M059J (cell line): ENCODE results near the gene SLC38A10. TPM values are rescaled to one million over a fixed set of nuclear protein-coding genes. Genes with fewer than 3 reads are reported as not detected.
A peak's percentile ranks its signal among the peaks of the same experiment; 100 is the strongest.
"Not testable (repeated sequence)": the region's sequence is repeated elsewhere in the genome, so short reads cannot be mapped to it uniquely, and the experiment has no call there.

Experiments used
- DNase-seq: peaks from one replicate; pipeline ENCODE4 v3.0.0-alpha.2; 2012; ENCODE audit warnings: low read depth
- total RNA-seq: library from RNA; depleted of rRNA; stranded (reverse); fragments of >200 nt; shearing (Covaris generic); gene quantifications from 2 replicates; pipeline ENCODE4 v1.2.3, GENCODE V29; 2014

The SLC38A10 gene
- total RNA-seq, 1 experiment from 2014 or later, result 119 TPM

DNA sequence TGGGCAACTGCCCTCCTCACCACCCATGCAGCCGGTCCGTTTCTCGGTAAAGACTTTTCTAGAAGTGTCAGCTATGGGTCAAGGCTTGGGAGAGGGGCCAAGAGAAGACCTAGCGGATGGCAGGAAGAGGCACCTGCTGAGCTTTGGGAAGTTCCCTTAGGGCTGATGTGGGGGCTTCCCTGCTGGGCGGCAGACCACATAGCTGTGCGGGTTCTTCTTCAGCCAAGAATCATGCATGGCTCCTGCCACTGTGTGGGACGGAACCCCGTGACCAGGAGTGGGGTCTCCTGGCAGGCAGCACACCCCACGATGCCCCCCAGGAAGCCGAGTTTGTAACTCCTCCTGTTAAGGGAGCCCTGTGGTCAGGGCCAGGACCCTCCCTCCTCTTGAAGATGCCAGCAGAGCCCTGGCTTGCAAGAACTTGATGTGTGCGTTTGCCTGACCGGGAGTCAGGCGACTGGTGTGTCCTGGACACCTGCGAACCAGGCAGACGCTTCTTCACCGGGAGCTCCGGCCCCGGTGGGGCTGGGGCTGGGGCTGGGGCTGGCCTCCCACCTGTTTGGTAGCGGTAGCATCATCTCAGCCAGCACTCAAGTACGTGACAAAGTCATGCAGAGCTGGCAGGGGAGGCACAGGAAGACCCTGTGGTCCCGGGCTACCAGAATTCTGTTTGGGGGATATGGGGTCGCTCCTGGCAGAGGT lies 17.7 kb upstream of the SLC38A10 start:
- no peak for DNase-seq

DNA sequence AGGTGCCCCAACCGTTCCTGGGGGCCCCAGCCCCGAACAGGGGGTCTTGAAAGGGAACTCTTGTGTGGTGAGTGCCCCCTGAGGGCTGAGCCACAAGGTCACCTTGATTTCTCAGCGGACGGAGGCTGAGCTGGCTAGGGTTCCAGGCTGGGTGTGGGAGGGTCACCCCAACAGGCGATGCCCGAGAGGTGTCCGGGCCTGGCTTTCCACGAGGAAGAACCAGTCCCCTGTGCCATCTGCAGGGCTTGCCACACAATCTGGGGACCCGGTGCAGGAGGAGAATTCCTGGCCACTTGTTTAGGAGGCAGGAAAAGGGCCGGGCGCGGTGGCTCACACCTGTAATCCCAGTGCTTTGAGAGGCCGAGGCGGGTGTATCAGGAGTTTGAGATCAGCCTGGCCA lies 16.8 kb upstream of the SLC38A10 start:
- no peak for DNase-seq

DNA sequence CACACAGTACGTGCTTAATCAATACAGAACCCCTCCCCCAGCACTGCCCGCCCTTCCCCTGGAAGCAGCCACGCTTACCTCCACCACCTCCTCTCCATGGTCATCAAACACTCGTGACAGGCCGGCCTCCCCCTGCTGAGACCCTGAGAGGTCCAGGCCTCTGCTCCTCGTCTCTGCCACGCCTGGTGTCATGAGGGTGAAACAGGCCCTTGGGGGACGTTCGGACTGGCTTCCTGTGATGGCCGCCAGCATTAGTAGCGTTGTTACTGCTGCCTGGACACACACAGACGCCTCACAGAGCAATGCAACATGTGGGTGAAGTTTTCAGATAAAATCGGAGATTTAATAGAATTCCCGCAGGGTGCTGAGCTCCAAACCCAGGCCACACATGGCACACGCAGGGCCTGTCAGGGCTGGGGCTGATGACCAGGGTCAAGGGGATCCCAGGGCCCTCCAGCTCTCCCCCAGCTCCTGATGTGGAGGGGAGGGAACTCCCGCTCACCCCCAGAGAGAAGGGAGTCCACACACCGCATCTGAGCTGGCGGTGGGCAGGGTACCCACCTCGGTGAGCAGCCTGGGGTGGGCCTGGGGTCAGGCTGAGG lies 15.9 kb upstream of the SLC38A10 start:
- no peak for DNase-seq

DNA sequence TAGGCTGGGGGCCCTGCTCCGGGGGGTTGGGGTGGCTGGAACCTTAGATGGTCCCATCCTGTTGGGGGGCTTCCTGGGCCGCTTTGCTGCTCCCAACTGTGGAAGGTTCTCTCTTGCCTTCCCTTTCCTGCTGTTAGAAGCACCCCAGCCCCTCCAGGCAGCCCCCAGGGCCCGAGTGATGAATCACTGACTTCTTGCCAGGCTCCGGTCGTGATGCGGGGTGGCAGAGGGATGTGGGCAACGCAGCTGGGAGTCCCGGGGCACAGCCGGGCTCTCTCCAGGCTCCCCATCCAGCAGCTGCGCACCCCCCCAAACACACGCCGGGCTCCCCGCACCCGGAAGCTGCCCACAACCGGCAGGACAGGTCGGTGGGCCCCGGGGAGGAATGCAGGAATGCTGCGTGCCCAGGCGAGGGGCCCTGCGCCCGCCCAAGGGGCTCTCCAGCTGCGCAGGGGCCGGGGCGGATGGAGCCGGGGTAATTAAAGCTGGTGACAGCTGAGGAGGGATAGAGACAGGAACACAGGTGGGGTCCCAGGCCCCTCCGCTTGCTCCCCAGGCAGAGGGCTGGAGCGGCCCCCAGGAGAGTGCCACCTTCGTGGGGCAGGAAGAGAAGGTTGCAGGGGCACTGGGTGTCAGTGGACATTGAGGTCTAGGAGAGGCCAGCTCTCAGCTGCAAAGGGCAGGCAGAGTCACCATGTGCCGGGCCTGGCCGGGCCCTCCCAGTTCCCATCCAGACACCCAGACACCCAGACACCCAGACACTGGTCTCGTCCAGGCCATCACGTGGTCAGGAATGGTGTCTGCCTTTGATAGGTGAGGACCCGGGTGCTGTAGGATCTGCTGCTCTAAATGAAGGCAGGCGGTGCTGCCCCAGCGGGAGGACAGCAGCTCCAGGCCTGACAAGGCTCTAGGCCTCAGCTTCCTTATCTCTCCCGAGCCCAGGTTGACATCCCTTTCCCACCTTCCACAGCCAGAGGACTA lies 15.0 kb upstream of the SLC38A10 start:
- DNase-seq, result no peak

DNA sequence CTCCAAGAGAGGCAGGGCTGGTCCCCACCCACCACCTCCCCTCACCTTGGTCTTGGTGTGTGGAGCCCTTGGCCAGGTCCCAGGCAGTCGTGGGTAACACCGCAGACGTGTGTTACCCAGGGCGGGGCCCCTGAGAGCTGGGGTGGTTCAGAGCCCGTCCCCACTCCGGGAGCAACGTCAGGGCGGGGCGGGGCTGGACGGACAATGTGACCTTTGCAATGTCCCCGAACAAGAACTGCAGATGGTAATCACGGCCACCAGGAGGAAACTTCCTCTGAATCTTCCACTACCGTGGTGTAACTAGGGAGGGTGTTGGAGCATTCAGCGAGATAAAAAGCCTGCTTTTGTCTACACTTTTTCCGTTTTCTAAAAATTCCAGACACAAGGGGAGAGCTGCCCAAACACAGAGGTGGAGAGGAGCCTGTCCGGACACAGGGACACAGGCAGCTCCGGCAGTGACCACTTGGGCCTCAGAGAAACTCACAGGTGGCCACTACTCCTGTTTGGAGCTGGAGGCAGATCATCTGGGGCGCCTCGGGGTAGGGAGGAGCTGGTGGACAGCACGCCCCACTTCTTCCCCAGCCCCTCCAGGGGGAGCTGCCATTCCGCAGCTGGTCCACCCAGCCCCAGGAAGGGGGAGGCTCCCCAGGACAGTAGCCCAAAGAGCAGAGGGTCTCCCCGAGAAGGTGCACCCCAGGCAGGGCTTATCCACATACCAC lies 14.2 kb upstream of the SLC38A10 start:
- DNase-seq, result peak; percentile 80

DNA sequence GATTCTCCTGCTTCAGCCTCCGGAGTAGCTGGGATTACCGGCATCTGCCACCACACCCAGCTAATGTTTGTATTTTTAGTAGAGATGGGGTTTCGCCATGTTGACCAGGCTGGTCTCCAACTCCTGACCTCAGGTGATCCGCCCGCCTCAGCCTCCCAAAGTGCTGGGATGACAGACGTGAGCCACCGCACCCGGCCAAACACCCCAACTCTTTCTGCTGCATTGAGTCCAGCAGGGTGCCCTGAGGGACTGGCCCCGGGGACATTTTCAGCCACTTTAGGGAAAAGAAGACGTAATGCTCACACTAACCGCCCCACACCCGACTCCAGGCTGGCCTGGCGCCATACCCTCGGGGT lies 13.7 kb upstream of the SLC38A10 start:
- DNase-seq, result not testable (repeated sequence)

DNA sequence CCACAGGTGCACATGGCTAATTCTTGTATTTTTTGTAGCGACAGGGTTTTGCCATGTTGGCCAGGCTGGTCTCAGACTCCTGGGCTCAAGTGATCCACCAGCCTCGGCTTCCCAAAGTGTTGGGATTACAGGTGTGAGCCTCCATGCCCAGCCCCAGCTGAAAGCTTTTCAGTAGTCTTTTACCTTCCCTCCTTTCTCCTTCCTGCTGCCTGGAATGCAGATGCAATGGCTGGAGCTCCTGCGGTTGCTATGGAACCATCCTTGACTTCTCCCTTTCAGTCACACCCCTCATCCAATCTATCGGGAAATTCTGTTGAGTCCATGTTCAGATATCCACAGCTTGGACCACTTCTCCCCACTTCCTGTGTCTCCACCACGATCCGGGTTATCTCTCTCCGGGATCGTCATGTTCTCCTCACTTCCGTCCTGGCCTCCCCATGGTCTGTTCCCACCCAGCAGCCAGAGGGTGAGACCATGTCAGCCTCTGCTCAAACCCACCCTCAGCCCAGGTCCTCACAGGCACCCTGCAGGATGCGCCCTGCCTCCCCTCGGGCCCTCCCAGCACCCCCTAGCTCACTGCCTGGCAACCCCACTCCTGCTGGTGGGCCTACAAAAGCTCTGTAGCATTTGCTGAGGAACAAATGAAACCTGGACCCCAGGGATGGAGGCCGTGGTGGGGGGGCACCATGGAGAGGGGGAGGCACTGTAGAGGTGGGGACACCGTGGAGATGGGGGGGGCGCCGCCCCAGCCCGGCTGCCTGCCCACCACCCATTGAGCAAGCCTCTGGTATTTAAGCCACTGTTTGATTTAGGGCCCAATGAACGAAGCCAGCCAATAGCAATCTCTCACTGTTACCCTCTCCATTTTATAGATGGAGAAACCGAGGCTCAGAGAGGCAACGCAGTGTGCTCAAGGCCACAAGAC lies 12.8 kb upstream of the SLC38A10 start:
- DNase-seq, result no peak

DNA sequence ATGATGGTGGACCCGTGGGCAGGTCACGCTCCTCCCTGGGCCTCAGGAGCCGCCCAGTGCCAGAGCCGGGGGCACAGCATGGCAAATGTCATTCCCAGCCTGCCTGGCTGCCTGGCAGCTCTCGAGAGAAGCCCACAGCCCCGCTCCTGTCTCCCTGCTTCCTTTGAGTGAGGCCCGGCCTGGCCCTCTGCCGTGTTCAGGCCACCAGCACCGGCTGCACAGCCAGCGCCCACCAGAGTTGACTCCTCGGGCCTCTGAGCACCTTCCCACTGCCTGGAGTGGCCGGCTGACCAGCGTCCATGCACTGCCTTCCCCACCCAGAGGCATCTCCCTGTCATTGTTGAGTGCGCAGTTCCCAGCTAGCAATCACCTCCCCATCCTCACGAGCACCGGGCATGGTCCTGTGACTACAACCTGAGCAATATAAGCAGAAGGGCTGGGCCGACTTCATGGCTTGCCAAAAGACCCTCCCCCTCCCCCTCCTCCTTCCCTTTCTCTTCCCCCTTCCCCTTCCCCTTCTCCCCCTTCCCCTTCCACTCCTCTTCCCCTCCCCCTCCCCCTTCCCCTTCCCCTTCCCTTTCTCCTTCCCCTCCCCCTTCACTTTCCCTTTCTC lies 11.9 kb upstream of the SLC38A10 start:
- DNase-seq, result no peak

DNA sequence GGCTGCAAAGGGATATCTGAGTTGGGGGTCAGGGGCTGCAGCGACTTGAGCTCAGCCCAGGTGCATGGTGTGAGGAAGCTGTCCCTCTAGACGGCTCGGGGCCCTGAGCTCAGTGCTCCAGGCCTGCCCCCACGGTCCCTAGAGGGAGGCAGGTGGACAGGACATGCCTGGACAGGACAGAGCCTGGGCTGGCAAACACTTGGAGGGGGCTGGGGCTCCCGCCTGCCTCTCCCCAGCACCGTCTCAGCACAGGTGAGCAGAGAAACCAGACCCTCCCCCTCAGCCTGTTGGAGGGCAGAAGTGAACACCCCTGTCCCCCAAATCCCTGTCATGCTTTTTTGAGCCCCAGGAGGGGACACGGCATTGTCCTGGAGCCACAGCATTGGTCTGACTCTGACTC lies 11.4 kb upstream of the SLC38A10 start:
- DNase-seq, result no peak

DNA sequence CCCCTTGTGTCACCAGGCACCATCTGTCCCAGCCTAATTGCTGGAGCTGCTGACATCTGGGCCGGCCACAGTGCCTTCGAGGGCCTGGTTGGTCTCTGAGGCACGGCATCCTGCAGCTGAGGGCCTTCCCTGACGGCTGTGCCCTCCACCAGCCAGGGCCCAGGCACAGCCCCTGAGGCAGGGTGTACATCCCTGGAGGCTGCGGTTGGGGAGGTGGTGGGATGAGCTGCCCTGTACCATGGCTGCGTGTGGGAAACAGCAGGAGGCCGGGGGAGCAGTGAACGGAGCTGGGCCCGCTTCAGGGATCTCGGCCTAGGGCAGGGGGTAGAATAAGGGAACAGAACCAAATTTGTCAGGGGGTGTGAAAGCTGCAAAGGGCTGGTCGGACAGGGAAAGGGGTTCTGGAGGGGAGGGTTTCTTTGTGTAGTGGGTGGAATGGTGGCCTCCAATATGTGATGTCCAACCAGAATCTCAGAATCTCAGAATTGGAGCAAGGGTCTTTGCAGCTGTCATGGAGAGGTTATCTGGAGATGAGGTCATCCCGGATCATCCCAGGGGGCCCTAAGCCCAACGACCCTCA lies 10.0 kb upstream of the SLC38A10 start:
- DNase-seq, result no peak

DNA sequence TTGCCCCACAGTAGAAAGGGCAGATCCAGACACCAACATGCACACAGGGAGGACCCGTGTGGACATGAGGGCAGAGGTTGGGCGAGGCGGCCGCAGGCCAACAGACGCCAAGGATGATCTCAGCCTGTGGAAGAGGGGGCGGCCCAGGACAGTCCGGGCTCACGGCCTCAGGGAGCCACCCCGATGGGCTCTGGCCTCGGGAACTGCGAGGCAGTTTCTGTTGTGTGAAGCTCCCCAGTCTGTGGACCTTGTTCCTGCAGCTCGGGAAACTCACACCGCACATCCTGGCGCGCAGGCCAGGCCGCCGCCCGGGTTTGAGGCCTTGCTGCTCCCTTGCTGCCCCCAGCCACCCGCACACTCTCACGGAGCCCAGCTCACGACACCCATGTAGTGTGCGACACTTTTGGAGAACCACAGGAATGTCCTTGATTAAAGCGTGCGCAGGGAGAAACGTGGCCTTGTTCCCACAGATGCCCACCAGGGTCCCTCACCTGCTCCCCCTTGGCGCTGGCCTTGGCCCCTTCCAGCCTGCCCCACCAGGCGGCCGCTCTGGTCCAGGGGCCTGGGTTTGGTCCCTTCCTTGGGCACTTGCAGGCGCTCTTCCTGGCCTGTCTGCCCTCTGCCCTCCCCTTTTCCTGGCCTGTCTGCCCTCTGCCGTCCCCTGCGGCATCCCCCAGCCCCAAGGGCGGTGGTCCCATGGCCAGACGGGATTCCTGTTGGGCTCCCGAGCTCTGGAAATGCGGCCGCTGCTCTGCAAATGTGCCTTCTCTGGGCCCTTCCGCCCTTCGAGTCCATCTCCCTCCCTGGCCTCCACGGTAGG lies 9.3 kb upstream of the SLC38A10 start:
- DNase-seq, result no peak

DNA sequence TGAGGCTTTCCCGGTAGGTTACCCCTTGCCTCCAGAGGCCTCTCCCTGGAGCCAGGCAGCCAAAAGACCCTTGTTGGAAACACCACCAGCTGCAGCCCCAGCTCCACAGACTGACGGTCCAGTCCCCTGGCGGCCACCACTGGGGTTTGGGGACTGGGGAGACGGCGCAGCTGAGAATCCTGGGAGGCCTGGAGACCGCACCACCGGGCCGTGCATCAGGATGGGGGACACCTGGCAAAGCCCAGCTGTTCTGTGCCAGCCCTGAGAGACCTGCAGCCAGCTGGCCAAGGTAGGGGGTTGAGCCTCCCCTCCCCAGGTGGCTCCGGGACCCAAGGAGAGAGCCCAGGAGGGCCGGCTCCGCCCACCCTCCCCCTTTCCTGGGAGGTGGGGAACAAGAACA lies 8.3 kb upstream of the SLC38A10 start:
- DNase-seq, result no peak

DNA sequence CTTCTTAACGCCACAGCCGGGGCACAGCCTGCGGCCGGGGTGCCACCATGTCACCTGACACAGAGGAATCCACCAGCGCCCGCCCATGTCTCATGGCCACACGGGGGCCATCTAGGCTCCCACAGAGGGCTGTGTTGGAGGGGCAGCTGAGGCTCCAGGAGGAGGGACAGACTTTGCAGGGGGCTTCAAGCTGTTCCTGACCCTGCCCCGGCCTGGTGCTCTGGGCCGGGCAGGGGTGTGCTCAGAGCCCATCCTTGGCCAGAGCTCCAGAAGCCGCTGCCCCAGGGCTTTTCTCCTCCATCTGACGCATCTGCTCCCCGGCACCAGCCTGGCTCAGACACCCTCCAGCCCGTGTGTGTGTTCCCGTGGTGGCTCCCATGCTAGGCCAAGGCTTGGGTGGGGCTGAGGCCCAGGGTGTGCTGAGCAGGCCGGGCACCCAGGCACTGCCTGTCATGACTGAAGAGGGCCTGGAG lies 7.8 kb upstream of the SLC38A10 start:
- DNase-seq, result peak; percentile 45

DNA sequence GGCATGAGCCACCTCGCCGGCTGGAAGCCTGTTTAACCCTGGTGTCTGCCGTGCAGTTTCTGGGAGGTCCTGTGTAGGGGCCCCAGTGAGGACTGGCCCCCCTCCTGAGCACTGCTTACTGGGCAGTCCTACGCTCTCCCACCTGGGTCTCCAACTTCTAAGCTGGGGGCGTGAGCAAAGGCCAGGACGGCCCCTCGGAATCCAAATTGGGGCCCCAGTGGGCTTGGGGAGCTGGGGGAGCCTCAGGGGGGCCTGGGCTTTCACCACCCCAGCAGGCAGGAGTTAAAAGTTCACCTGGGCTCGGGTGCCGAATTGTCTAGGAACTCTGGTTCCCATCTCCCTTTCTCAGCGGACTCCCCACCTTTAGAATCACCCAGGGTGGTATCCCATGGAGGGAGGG lies 7.2 kb upstream of the SLC38A10 start:
- DNase-seq, result no peak

DNA sequence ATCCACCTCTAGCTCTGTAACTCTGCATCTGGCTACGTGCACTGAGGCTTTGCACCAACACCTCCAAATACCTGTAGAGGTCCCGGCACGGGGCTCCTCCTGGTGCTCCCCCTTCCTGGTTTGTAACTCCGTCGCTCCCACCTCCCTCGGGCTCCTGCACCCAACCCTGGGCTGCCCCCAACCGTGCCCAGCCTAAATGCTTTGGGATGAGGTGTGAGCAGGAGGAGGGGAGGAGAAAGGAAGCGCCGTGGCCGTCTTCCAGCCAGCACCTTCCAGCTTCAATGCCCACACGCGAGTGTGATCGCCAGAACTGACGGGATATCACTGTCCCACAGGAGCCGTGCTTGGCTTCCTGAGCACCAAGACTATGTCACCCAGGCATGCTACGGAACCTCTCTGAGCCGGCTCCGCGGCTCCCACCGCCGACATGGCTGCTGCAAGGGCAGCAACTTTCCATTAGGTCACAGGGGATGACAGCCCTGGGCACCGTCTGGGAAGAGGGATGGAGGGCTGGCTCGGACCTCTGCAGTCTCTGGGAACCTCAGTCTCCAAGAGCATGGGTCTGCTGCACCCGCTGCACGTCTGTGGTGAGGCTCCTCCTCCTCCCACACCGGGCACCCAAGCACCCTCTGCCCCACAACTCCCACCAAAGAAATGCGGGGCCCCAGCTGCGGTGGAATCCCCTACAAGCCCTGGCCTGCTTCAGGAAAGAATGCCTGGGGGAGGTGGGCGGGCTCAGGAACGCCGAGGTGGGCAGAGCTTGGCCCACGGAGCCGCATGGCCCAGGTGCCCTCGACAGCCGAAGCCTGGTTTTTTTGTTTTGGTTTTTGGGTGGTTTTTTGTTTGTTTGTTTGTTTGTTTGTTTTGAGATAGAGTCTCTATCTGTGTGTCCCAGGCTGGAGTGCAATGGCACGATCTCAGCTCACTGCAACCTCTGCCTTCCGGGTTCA lies 6.4 kb upstream of the SLC38A10 start:
- no peak for DNase-seq

DNA sequence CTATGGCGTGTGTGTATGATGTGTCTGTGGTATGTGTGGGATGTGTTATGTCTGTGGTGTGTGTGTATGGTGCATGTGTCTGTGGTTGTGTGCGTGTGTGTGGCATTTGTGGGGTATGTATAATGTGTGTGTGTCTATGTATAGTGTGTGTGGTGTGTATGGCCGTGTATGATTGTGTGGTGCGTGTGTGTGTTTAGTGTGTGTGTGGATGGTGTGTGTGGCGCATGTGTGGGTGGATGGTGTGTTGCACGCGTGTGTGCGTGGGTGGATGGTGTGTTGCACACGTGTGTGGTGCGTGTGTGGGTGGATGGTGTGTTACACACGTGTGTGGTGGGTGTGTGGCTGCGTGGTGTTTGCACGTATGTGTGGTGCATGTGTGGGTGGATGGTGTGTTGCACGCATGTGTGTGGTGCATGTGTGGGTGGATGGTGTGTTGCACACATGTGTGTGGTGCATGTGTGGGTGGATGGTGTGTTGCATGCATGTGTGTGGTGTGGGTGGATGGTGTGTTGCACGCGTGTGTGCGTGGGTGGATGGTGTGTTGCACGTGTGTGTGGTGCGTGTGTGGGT lies 5.6 kb upstream of the SLC38A10 start:
- DNase-seq, result no peak

DNA sequence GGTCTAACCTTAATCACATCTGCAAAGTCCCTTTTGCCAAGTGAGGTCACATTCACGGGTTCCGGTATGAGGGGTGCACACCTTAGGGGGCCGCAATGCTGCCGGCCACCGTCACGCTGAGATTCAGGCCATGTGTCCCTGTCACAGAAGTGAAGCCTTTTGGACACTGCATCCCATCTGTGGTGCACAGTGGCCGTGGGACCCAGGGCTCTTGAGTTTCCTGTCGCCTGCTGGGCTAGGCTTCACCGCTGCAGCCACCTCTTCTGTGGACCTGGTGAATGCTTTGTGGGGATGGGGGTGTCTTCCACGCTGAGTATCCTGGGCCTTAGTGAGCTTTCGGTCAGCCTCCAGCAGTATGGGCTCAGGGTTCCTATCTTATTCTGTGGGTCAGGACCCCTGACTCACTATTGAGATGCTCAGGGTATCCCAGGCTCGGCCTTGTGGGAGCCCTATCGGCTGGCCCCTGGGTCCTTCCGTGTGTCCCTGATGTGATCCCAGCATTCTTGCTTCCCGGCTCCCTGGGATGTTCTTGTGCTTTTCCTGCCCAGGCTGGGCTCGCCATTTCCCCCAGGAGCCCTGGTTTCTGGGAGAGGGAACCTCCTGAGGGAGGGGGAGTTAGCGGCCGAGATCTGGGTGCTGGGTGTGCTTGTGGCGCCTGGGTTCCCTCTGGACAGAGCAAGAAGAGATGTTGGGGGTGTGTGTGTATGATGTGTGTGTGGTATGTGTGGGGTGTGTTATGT lies 4.9 kb upstream of the SLC38A10 start:
- no peak for DNase-seq
